HCEC 1CT (cell line): ENCODE data around the gene TSPEAR.
"Not testable (repeated sequence)": the region's sequence is repeated elsewhere in the genome, so short reads cannot be mapped to it uniquely, and the experiment has no call there.

Experiments used
- DNase-seq: peaks from one replicate; pipeline ENCODE4 v3.0.0-alpha.2; 2017

TSPEAR gene

GRCh38 chr21:44496564-44497550, 214.5 kb downstream of the TSPEAR start:
- DNase-seq: no peak

- no peak for DNase-seq
These were observed 215.5 kb downstream of the TSPEAR start for GRCh38 chr21:44495611-44496563.

GRCh38 chr21:44494956-44495355, 216.4 kb downstream of the TSPEAR start:
- no peak for DNase-seq

- no peak for DNase-seq
These were observed 217.0 kb downstream of the TSPEAR start for GRCh38 chr21:44494418-44494817.

GRCh38 chr21:44492567-44493385, 218.6 kb downstream of the TSPEAR start:
- no peak for DNase-seq

GRCh38 chr21:44490816-44491215, 220.6 kb downstream of the TSPEAR start:
- DNase-seq: no peak

- DNase-seq: no peak
These were observed 221.0 kb downstream of the TSPEAR start for GRCh38 chr21:44490405-44490804.

GRCh38 chr21:44489962-44490361, 221.4 kb downstream of the TSPEAR start:
- no peak for DNase-seq

GRCh38 chr21:44487831-44488230, 223.5 kb downstream of the TSPEAR start:
- peak; percentile 22 for DNase-seq

GRCh38 chr21:44486302-44486701, 225.1 kb downstream of the TSPEAR start:
- DNase-seq: no peak

GRCh38 chr21:44485796-44486195, 225.6 kb downstream of the TSPEAR start:
- no peak for DNase-seq

GRCh38 chr21:44485254-44485793, 226.0 kb downstream of the TSPEAR start:
- DNase-seq: peak; percentile 35

- no peak for DNase-seq
These were observed 226.7 kb downstream of the TSPEAR start for GRCh38 chr21:44484498-44485253.

- DNase-seq: no peak
These were observed 227.8 kb downstream of the TSPEAR start for GRCh38 chr21:44483288-44484237.

- no peak for DNase-seq
These were observed 228.6 kb downstream of the TSPEAR start for GRCh38 chr21:44482581-44483287.

- DNase-seq: no peak
These were observed 230.9 kb downstream of the TSPEAR start for GRCh38 chr21:44480200-44481053.

GRCh38 chr21:44479556-44480199, 231.7 kb downstream of the TSPEAR start:
- DNase-seq: not testable (repeated sequence)

- no peak for DNase-seq
These were observed 232.6 kb downstream of the TSPEAR start for GRCh38 chr21:44478801-44479167.
